ENCODE data around the gene TSC22D1.
"Not testable (repeated sequence)": the region's sequence is repeated elsewhere in the genome, so short reads cannot be mapped to it uniquely, and the experiment has no call there.

TSC22D1 gene

GRCh38 chr13:44458313-44458975 is 117.7 kb downstream of the TSC22D1 start:
- no peak for DNase-seq (ENCODE audit: extremely low spot score)
- TF ChIP-seq ELF4 (IDR thresholded peaks at IDR 0.05) (no peak), BHLHE40 (IDR thresholded peaks at IDR 0.05; ENCODE audit: borderline replicate concordance) (no peak), FOXK2 (IDR thresholded peaks at IDR 0.05) (no peak), FOXA1 (IDR thresholded peaks at IDR 0.05) (no peak), L3MBTL2 (conservative IDR thresholded peaks at IDR 0.05) (no peak), NFRKB (IDR thresholded peaks at IDR 0.05) (no peak), PKNOX1 (IDR thresholded peaks at IDR 0.05) (no peak), ARNT (IDR thresholded peaks at IDR 0.05) (no peak), CTBP1 (IDR thresholded peaks at IDR 0.05; ENCODE audit: borderline replicate concordance) (no peak), SUZ12 (IDR thresholded peaks at IDR 0.05) (no peak), TARDBP (IDR thresholded peaks at IDR 0.05) (no peak), HDGF (IDR thresholded peaks at IDR 0.05; ENCODE audit: borderline replicate concordance) (no peak), ZNF384 (IDR thresholded peaks at IDR 0.05) (no peak), LEF1 (IDR thresholded peaks at IDR 0.05; ENCODE audit: borderline replicate concordance) (no peak), FOXM1 (IDR thresholded peaks at IDR 0.05; ENCODE audit: borderline replicate concordance) (no peak)
- ChIA-PET POLR2A (no interaction called here), CTCF (interaction anchor here (0.6 kb wide), 1 partner anchor 373 kb away, joined by 3 read pairs; no protein-coding TSS in a partner anchor)

DNA sequence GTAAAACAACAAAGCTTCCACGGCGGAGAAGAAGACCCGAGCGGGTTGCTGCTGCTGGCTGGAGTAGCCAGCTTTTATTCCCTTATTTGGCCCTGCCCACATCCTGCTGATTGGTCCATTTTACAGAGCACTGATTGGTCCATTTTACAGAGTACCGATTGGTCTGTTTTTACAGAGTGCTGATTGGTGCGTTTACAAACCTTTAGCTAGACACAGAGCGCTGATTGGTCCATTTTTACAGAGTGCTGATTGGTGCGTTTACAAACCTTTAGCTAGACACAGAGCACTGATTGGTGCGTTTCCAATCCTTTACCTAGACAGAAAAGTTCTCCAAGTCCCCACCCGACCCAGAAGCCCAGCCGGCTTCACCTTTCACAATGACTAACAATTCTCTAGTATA is 119.9 kb downstream of the TSC22D1 start:
- CTCF ChIA-PET: interaction anchor here (1.1 kb wide), 1 partner anchor 9 kb away, joined by 3 read pairs; no protein-coding TSS in a partner anchor
- POLR2A ChIA-PET; DNase-seq (ENCODE audit: extremely low spot score): not testable (repeated sequence)

DNA sequence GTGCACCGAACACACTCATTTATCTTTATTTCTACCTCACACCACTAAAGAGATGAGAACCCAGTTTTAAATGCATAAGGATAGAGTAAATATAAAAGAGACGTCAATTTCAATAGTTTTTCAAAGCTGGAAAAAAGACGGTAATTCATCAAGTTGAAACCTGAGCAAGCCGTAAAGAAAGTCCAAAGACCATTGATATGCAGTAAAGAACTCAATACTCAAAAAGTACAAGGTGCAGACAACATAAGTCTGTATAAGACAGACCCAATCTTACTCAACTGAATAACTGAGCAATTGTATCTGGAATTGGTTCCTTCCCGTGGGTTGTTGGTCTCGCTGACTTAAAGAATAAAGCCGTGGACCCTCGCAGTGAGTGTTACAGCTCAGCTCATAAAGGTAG is 120.4 kb downstream of the TSC22D1 start:
- no peak for DNase-seq (ENCODE audit: extremely low spot score)
- POLR2A ChIA-PET: no interaction called here
- CTCF ChIA-PET: interaction anchor here (1.1 kb wide), 1 partner anchor 9 kb away, joined by 3 read pairs; no protein-coding TSS in a partner anchor
- no peak for TF ChIP-seq BHLHE40 (IDR thresholded peaks at IDR 0.05; ENCODE audit: borderline replicate concordance)

- ChIA-PET POLR2A (no interaction called here), CTCF (no interaction called here)
- no peak for DNase-seq (ENCODE audit: extremely low spot score)
- TF ChIP-seq ARNT (IDR thresholded peaks at IDR 0.05): no peak
- TF ChIP-seq FOXA1 (IDR thresholded peaks at IDR 0.05): no peak
- no peak for TF ChIP-seq HDGF (IDR thresholded peaks at IDR 0.05; ENCODE audit: borderline replicate concordance)
- no peak for TF ChIP-seq ELF4 (IDR thresholded peaks at IDR 0.05)
- no peak for TF ChIP-seq FOXK2 (IDR thresholded peaks at IDR 0.05)
- TF ChIP-seq BHLHE40 (IDR thresholded peaks at IDR 0.05; ENCODE audit: borderline replicate concordance): no peak
- no peak for TF ChIP-seq ZNF384 (IDR thresholded peaks at IDR 0.05)
- TF ChIP-seq PKNOX1 (IDR thresholded peaks at IDR 0.05): no peak
- TF ChIP-seq CTBP1 (IDR thresholded peaks at IDR 0.05; ENCODE audit: borderline replicate concordance): no peak
- TF ChIP-seq LEF1 (IDR thresholded peaks at IDR 0.05; ENCODE audit: borderline replicate concordance): no peak
- no peak for TF ChIP-seq TARDBP (IDR thresholded peaks at IDR 0.05)
- no peak for TF ChIP-seq SUZ12 (IDR thresholded peaks at IDR 0.05)
- TF ChIP-seq FOXM1 (IDR thresholded peaks at IDR 0.05; ENCODE audit: borderline replicate concordance): no peak
- TF ChIP-seq NFRKB (IDR thresholded peaks at IDR 0.05): no peak
- TF ChIP-seq SP1 (IDR thresholded peaks at IDR 0.05): no peak
- no peak for TF ChIP-seq L3MBTL2 (conservative IDR thresholded peaks at IDR 0.05)
Observed at GRCh38 chr13:44453881-44454280, 122.2 kb downstream of the TSC22D1 start.

DNA sequence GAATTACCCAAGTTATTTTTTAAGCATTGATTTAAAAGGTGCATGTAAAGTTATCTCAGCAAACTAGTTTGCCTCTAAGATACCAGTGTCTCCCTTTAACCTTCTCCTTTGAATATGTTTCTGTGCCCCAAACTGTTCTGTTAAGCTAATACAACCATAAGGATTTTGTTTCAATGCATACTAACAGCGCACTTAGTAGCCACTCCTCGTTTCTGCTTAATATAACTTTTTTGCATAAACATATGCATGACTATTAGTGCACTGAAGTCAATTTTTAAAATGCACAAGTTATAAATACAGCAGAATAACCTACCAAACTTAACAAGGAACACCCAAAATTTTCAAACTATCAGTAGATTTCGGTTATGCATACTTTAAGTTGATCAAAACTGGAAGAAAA is 123.1 kb downstream of the TSC22D1 start:
- POLR2A ChIA-PET: no interaction called here
- no peak for TF ChIP-seq TARDBP (IDR thresholded peaks at IDR 0.05)
- TF ChIP-seq SUZ12 (IDR thresholded peaks at IDR 0.05): no peak
- no peak for TF ChIP-seq PKNOX1 (IDR thresholded peaks at IDR 0.05)
- TF ChIP-seq NFRKB (IDR thresholded peaks at IDR 0.05): no peak
- TF ChIP-seq ELF4 (IDR thresholded peaks at IDR 0.05): no peak
- TF ChIP-seq FOXA1 (IDR thresholded peaks at IDR 0.05): no peak
- no peak for TF ChIP-seq ZNF384 (IDR thresholded peaks at IDR 0.05)
- no peak for TF ChIP-seq CTBP1 (IDR thresholded peaks at IDR 0.05; ENCODE audit: borderline replicate concordance)
- no peak for TF ChIP-seq HDGF (IDR thresholded peaks at IDR 0.05; ENCODE audit: borderline replicate concordance)
- TF ChIP-seq BHLHE40 (IDR thresholded peaks at IDR 0.05; ENCODE audit: borderline replicate concordance): no peak
- TF ChIP-seq LEF1 (IDR thresholded peaks at IDR 0.05; ENCODE audit: borderline replicate concordance): no peak
- no peak for TF ChIP-seq SP1 (IDR thresholded peaks at IDR 0.05)
- TF ChIP-seq ARNT (IDR thresholded peaks at IDR 0.05): no peak
- TF ChIP-seq FOXM1 (IDR thresholded peaks at IDR 0.05; ENCODE audit: borderline replicate concordance): no peak
- no peak for TF ChIP-seq L3MBTL2 (conservative IDR thresholded peaks at IDR 0.05)
- CTCF ChIA-PET: no interaction called here
- DNase-seq (ENCODE audit: extremely low spot score): no peak

- ChIA-PET POLR2A (no interaction called here), CTCF (no interaction called here)
- TF ChIP-seq HDGF (IDR thresholded peaks at IDR 0.05; ENCODE audit: borderline replicate concordance) (no peak), PKNOX1 (IDR thresholded peaks at IDR 0.05) (no peak), ELF4 (IDR thresholded peaks at IDR 0.05) (no peak), ARNT (IDR thresholded peaks at IDR 0.05) (no peak), LEF1 (IDR thresholded peaks at IDR 0.05; ENCODE audit: borderline replicate concordance) (no peak), ZNF384 (IDR thresholded peaks at IDR 0.05) (no peak), L3MBTL2 (conservative IDR thresholded peaks at IDR 0.05) (no peak), BHLHE40 (IDR thresholded peaks at IDR 0.05; ENCODE audit: borderline replicate concordance) (no peak), FOXA1 (IDR thresholded peaks at IDR 0.05) (no peak), CTBP1 (IDR thresholded peaks at IDR 0.05; ENCODE audit: borderline replicate concordance) (no peak), FOXK2 (IDR thresholded peaks at IDR 0.05) (no peak), NFRKB (IDR thresholded peaks at IDR 0.05) (no peak), SUZ12 (IDR thresholded peaks at IDR 0.05) (no peak), SP1 (IDR thresholded peaks at IDR 0.05) (no peak), FOXM1 (IDR thresholded peaks at IDR 0.05; ENCODE audit: borderline replicate concordance) (no peak), TARDBP (IDR thresholded peaks at IDR 0.05) (no peak)
- DNase-seq (ENCODE audit: extremely low spot score): no peak
Observed at GRCh38 chr13:44452418-44452817, 123.7 kb downstream of the TSC22D1 start.

Measured in HEK293T (cell line).